Measurements from ENCODE around the gene LCMT1.
"Not testable (repeated sequence)": the region's sequence is repeated elsewhere in the genome, so short reads cannot be mapped to it uniquely, and the experiment has no call there.

The LCMT1 gene

DNA sequence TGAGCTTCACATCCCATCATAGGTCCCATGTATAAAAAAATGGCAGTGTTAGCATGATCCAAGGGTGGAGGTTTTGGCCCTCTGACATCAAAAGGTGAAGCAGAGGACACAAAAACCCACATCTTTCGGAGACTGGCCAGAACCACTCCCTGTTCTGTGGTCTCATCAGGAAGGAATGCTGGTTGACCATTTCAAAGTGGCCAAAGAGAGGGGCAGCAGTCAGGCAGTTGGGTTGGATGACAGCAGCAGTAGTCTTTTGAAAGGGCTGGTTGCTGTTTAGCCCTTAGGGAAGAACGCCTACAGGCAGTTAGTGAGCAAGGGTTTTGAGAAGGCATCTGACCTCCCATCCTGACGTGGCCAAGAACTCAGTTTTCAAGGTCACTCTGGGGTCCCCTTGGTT lies 40.5 kb downstream of the LCMT1 start:
- DNase-seq = no peak

DNA sequence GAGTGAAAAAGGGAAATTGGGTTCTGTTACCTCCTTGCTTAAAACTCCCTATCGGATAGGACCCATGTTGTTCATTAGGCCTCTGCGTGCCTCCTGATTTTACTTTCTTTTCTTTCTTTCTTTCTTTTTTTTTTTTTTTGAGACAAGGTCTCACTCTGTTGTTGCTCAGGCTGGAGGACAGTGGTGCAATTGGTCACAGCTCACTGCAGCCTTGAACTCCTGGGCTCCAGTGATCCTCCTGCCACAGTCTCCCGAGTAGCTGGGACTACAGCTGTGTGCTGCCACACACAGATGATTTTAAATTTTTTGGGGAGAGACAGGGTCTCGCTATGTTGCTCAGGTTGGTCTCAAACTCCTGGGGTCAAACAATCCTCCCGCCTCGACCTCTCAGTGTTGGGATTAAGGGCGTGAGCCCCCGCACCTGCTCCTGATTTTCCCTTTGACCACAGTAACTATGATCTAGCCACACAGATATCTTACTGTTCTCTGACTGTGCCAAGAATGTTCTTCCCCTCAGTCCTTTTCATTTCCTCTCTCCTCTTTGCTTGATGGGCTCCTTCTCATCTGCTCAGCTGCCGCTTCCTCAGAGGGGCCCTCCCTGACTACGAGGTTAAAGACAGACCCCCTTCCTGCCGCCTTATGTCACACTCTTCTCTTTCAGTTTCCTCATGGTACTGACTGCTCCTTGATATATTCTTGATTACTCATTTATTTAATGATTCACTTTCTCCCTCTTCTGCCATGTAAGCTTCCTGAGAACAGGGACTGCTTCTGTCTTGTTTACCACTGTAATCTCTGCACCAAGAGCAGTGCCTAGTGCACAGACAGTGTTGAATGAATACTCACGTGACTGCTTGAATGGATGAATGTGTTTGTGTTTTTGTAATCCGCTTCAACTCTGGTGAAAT lies 44.3 kb downstream of the LCMT1 start:
- DNase-seq = no peak

DNA sequence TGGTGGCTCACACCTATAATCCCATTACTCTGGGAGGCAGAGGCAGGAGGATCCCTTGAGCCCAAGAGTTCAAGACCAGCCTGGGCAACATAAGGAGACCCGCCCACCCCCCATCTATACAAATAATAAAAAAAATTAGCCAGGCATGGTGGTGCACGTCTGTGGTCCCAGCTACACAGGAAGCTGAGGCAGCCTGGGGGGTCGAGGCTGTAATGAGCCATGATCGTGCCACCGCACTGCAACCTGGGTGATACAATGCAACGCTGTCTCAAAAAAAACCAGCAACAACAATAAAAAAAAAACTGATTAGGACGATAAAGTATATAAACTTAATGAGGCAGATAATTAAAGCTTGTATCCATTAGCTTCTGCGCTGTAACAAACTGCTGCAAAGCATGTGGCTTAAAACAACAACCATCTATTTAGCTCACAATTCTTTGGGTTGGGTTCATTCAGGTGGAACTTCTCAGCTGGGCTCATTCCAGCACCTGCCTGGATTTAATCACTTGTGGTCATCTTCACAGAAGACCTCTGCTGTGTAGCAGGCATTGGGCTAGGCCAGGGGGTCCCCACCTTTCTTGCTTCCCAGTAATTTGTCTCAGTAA lies 45.8 kb downstream of the LCMT1 start:
- DNase-seq = no peak

DNA sequence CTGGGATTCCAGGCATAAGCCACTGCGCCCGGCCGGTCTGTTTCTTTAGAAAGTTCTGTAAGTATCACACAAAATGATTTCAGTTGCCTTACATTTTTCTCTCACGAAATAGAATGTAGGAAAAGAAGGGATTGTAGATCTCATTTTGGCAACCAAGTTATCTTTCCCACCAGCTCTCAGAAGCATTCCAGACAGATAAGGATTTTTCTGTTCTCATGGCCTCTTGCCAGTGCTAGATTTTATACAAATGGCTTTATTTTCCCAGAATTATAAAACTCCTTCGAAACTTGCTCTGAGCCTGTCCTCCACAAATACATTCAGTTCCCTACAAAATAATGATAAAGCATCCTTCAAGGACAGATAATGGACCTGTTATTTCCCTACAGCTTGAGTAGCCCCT lies 46.9 kb downstream of the LCMT1 start:
- DNase-seq = no peak

DNA sequence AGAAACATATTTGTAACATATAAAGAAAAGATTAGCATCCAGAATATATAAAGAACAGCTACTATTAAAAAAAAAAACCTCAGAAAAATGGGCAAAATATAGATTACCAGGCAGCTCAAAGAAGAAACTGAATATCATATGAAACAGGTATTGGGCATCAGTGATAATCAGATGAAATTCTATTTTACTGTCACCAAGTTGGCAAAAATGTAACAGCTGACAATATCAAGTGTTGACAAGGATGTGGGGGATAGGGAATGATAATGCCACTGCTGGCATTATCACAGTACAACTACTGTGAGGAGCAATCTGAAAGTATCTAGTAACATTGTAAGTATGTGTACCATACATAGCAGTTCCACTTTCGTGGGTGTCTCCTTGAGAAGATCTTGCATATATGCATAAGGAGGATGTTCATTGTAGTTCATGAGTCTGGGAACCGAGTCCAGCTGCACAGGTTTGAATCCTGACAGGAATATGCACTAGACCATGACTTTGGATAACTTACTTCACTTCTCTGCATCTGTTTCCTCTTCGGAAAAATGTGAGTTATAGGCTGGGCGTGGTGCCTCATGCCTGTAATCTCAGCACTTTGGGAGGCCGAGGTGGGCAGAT lies 50.3 kb downstream of the LCMT1 start:
- no peak for DNase-seq

DNA sequence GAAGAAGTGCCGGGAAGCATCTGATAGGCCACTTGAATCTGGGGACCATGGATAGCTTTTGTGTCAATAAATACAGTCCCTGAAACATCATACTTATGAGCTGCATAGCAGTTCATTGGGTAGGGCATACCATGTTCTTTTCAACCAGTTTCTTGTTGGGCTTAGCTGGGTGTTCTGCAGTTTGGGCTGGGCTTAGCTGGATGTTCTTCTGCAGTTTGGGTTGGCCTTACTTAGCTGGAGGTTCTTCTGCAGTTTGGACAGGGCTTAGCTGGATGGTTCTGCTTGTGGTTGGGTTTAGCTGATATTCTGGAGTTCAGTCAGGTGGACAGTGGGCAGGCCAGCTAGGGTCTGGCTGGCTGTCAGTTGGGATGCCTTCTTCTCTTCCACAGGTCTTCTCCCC lies 52.1 kb downstream of the LCMT1 start:
- DNase-seq = no peak

DNA sequence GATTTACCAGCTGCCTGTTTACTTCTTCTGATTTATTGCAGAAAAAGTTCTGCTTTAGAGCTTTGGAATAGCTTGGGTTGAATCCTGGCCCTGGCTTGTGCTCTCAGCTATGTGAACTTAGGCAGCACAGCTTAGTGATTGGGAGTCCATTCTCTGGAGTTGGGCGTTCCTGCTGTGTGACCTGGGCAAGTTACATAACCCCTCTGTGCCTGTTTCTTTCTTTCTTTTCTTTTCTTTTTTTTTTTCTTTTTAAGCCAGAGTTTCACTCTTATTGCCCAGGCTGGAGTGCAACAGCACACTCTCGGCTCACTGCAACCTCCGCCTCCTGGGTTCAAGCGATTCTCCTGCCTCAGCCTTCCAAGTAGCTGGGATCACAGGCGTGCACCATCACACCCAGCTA lies 53.7 kb downstream of the LCMT1 start:
- DNase-seq = no peak

DNA sequence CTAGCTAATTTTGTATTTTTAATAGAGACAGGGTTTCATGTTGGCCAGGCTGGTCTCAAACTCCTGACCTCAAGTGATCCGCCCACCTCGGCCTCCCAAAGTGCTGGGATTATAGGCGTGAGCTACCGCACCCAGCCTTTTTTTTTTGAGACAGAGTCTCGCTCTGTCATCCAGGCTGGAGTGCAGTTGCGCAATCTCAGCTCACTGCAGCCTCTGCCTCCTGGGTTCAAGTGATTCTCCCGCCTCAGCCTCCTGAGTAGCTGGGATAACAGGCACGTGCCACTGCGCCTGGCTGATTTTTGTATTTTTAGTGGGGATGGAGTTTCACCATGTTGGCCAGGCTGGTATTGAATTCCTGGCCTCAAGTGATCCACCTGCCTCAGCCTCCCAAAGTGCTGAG lies 56.4 kb downstream of the LCMT1 start:
- DNase-seq = not testable (repeated sequence)

DNA sequence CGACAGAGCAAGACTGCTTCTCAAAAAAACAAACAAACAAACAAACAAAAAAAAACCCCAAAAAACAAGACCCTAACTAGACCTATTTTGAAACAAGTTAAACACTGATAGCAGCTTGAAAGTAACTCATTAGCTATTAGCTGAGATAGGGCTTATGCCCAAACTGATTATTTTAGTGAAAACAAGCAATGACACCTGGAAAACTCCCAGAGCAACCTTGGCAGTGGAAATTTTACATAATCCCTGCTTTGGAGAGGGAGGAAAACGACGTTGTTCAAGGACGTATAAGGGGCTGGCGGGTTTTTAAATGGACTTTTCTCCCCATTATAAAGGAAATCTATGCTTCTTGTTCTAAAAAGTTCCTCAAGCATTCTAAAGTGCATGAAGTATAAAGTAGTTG lies 59.8 kb downstream of the LCMT1 start:
- no peak for DNase-seq

DNA sequence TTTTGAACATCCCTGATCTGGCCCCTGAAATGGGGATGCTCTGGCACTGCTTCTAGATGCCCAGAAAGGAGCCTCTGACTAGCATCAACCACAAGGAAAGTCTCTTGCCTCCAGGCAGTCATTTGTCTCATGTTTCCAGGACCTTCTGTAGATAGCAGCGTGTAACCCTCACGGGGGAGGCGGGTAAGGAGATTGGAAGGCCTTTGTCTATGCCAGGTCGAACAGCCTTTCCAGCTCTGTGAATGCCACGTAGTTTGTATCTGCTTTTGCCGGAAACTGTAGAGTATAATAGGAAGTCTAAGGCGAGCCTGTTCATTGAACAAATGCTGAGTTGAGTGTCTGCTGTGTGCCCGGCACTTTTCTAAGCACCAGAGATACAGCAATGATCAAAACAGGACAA lies 61.3 kb downstream of the LCMT1 start:
- DNase-seq = no peak

DNA sequence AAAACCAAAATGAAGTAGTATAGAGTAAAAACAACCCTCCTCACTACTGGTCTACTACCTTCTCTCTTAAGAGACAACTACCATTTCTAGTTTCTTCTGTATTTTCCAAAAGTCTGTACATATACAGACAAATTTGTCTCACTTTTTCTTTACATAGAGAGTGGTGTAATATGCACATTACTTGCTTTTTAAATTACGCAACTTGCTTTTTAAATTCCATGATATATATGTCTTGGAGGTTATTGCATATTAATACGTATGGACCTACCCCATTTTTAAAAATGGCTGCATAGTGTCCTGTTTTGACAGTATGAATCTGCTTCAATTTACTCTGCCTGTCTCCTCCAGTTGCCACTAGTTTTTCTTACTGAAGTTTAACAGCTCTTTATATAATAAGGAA lies 62.7 kb downstream of the LCMT1 start:
- DNase-seq = no peak

DNA sequence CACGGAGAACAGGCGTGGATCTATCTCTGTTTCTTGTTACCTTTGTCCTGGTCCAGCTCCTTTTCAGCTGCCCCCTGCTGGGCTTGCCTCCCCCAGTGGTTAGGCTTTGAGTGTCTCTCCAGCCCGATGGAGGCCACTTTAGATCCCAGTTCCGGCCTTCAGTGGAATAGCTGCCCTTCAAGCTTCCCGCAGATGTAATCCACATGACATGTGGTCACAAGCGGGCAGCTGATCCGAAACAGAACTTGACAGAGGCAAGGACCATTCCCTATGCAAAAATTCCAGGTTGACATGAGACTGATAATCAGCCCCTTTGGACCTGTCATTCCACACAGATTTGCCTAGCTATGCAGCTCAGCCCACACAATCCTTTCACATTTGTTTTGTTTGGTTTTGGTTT lies 64.6 kb downstream of the LCMT1 start:
- no peak for DNase-seq

DNA sequence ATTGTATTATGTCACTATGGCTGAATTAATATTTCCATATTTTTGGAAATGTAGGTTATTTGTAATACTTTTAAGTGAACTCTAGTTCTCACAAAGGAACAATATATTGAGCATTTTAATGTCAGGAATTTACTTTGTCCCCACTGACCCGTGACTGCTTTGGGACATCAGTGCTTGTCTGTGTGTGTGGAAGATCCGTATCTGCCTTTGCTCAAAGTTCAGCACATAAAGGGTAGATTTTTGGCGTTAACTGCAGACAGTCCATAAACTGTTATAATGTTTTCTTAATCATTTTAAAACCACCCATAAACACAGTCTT lies 65.9 kb downstream of the LCMT1 start:
- no peak for DNase-seq

DNA sequence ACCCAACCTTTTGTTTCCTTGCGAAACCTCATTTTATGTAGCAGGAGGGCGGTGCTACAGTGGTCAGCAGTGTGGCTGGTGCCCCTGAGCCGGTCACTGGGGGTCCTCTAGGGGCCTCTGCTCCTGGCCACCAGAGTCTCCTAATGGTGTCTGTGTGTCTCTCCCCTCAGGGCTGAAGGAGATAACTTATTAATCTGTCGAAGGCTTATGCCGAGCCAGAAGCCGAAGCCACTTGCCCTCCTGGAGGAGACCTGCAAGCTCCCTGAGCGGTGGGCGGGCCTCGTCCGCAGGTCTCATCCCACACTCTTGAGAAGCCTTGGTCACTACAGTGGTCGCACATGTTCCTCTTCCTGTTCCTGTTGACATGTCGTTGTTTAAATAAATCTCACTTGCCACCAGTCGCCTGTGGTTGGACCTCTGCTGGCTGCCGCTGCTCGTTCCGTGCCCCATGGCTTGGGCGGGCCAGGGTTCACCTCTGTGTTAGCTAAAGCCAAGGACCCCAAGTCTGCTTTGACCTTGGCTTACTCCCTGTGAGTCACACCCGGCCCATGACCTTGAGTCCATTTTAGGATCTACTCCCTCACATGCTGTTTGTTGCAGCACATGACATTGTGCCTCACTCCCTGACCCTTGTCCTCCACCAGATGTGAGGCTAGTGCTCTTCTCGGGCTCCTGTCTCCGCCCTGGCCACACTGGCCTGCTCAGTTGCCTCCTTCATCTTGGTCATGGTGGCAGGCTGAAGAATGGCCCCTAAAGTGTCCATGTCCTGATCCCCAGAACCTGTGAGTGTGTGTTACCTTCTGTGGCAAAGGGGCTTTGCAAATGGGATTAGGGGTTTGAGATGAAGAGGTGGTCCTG lies 66.5 kb downstream of the LCMT1 start:
- no peak for DNase-seq

DNA sequence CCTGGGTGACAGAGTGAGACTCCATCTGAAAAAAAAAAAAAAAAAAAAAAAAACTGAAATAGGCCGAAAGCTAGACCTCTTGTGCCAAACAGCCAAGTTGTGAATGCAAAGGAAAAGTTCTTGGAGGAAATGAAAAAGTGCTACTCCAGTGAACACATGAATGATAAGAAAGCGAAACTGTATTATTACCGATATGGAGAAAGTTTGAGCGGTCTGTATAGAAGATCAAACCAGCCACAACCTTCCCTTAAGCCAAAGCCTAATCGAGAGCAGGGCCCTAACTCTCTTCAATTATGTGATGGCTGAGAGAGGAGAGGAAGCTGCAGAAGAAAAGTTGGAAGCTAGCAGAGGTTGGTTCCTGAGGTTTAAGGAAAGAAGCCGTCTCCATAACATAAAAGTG lies 69.7 kb downstream of the LCMT1 start:
- not testable (repeated sequence) for DNase-seq

DNA sequence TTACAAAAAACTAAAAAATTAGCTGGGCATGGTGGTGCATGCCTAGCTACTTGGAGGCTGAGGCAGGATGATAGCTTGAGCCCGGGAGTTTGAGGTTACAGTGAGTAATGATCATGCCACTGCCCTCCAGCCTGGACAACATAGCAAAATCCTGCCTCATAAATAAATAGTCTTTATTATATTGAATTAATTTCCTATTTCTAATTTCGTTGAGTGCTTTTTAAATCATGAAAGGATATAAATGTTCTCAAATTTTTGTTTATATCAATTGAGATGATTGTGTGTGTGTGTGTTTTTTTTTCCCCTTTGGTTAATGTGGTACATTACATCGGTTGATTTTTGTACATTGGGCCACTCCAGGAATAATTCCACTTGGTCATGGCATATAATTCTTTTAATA lies 73.2 kb downstream of the LCMT1 start:
- no peak for DNase-seq

DNA sequence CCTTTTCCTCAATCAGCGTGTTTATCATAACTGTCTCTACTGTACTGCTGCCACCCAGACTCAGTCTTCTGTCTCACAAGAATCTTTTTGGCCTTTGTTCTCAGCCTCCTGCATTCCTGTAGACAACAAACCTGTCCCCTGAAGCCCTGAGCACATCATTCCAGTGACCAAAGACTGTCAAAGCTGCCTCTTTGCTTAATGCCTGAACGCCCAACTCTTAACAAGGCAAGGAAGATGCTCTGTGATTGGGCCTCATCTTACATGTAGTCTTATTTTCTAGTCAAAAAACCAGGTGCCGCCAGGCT lies 75.9 kb downstream of the LCMT1 start:
- DNase-seq = no peak

DNA sequence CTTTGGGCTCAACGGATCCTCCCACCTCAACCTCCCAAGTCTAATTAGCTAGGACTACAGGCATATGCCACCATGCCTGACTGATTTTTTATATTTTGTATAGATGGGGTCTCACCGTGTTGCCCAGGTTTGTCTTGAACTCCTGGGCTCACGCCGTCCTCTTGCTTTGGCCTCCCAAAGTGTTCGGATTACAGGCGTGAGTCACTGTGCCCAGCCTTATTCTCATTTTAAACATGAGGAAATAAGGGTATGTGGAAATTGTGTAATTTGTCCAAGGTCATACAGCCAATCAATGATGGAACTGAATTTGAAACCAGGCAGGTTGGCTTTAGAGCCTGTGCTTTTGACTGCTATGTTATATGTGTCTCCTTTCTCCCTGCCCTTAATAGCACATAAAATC lies 77.8 kb downstream of the LCMT1 start:
- DNase-seq = no peak

DNA sequence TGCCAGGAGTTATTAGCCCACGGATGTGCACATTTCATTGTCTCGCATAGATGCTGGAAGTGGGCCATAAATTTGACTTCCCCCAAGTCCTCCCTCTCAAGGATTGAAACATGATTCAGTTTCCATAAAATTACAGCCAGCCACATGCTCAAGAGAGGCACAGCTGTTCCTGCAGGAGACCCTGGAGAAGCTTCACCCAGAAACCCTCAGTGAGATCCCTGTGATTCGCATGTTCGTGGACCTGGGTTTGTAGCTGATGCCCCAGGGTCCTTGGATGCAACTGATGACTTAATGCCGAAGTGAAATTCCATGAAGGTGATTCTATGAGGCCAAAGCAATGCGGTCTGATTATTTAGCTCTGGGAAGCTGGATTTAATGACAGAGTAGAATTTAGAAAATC lies 80.6 kb downstream of the LCMT1 start:
- peak; percentile 23 for DNase-seq

DNA sequence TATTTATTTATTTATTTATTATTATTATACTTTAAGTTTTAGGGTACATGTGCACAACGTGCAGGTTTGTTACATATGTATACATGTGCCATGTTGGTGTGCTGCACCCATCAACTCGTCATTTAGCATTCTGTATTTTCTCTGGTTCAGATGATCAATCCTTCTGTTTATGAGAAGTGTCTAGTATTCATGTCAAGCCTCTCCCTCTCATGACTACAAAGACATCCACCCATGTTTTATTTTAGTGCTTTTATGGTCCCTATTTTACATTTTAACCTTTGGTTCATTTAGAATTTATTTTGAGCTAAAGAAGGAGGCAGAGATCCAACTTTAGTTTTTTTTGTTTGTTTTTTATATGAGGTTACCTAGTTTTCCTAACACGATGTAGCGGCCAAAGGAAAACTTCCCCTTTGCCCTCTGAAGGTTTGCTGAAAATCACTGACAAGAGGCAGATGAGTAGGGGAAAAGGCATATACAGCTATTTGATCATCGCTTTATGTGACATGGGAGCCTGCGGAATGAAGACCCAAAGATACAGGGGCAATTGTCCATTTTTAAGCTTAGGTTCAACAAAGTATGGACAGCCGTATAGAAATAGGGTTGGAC lies 82.8 kb downstream of the LCMT1 start:
- no peak for DNase-seq

DNA sequence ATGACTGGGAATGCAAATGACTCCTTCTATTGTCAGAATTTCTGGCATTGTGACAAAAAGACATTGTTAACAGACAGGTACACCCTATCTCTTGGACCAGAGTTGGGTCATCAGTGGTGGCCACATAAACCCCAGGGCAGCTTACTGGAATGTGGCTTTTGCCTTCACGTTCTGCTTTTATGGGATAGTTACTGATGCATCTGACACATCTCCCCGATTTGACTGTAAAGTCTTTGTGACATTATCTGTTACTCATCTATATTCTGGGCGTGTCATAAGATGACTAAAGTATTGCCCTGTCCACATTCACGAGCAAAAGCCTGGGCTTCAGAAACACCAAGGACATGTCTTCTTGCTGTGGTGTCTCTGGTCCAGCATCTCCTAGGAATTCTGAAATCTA lies 86.5 kb downstream of the LCMT1 start:
- peak; percentile 42 for DNase-seq

DNA sequence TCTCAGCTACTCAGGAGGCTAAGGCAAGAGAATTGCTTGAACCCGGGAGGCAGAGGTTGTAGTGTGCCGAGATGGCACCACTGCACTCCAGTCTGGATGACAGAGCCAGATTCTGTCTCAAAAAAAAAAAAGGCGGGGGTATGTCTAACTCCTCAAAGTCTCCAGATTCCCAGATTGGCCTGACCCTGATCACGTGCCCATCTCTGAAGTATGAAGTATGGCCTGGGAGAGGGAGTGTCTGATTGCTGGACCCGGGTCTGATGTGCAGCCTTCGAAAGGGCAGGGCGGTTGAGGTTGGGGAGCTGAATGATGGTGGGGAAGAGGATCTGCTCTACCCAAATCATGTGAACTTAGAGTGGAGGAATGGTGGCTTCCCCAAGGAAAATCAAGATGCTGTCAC lies 87.9 kb downstream of the LCMT1 start:
- DNase-seq = no peak

DNA sequence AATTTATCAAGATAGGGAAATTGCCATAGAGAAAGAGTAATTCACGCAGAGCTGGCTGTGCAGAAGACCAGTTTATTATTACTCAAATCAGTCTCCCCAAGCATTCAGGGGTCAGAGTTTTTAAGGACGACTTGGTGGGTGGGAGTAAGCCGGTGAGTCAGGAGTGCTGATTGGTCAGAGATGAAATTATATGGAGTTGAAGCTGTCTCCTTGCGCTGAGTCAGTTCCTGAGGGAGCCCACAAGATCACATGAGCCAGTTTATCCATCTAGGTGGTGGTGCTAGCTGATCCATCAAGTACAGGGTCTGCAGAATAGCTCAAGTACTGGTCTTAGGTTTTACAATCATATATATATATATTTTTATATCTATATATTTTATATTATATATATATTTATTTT lies 99.2 kb downstream of the LCMT1 start:
- peak; percentile 21 for DNase-seq
